Osteocyte (in vitro differentiated cells): ENCODE results near the gene FSTL4. TPM values are rescaled to one million over a fixed set of nuclear protein-coding genes. Genes with fewer than 3 reads are reported as not detected.

ENCODE experiments used
- DNase-seq: peaks from one replicate; pipeline ENCODE4 v3.0.0; 2021; ENCODE audit warnings: mixed read lengths; ENCODE audit not compliant: unreplicated experiment; ENCODE audit errors: extremely low spot score
- H3K27ac Mint-ChIP-seq: one replicate; pipeline ENCODE4 v1.8.0; 2021; ENCODE audit warnings: mild to moderate bottlenecking, mixed read lengths; ENCODE audit not compliant: unreplicated experiment
- H3K27me3 Mint-ChIP-seq: one replicate; pipeline ENCODE4 v1.8.0; 2021; ENCODE audit warnings: mixed read lengths; ENCODE audit not compliant: unreplicated experiment
- H3K36me3 Mint-ChIP-seq: one replicate; pipeline ENCODE4 v1.8.0; 2021; ENCODE audit warnings: mixed read lengths; ENCODE audit not compliant: unreplicated experiment
- H3K4me1 Mint-ChIP-seq: one replicate; pipeline ENCODE4 v1.8.0; 2021; ENCODE audit warnings: mixed read lengths; ENCODE audit not compliant: unreplicated experiment
- H3K4me3 Mint-ChIP-seq: one replicate; pipeline ENCODE4 v1.8.0; 2021; ENCODE audit warnings: mild to moderate bottlenecking, moderate library complexity, mixed read lengths; ENCODE audit not compliant: unreplicated experiment
- H3K9me3 Mint-ChIP-seq: one replicate; pipeline ENCODE4 v1.8.0; 2021; ENCODE audit warnings: mixed read lengths; ENCODE audit not compliant: unreplicated experiment
- total RNA-seq: library from RNA; stranded (reverse); gene quantifications from 2 replicates; pipeline ENCODE4 v1.2.1, GENCODE V29; 2021
- TF ChIP-seq, protein P1 (sequence below): fragments of 200-600 bp; sonication (generic); IDR thresholded peaks from 2 replicates; pipeline ENCODE4 v1.5.0; 2021; ENCODE audit warnings: antibody characterized with exemption, mild to moderate bottlenecking, moderate library complexity

Gene FSTL4
- total RNA-seq, 1 donor from 2014 or later, result not detected

- Mint-ChIP-seq H3K4me3 (no peak overlapping the region), H3K4me1 (no peaks in the 10 kb centered on the region), H3K27ac (no peak overlapping the region), H3K36me3 (no peaks in the 10 kb centered on the region), H3K9me3 (no peaks in the 10 kb centered on the region), H3K27me3 (no peaks in the 10 kb centered on the region)
- no peak for DNase-seq
- TF ChIP-seq, protein P1, sequence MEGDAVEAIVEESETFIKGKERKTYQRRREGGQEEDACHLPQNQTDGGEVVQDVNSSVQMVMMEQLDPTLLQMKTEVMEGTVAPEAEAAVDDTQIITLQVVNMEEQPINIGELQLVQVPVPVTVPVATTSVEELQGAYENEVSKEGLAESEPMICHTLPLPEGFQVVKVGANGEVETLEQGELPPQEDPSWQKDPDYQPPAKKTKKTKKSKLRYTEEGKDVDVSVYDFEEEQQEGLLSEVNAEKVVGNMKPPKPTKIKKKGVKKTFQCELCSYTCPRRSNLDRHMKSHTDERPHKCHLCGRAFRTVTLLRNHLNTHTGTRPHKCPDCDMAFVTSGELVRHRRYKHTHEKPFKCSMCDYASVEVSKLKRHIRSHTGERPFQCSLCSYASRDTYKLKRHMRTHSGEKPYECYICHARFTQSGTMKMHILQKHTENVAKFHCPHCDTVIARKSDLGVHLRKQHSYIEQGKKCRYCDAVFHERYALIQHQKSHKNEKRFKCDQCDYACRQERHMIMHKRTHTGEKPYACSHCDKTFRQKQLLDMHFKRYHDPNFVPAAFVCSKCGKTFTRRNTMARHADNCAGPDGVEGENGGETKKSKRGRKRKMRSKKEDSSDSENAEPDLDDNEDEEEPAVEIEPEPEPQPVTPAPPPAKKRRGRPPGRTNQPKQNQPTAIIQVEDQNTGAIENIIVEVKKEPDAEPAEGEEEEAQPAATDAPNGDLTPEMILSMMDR, result no peak
Measured at GRCh38 chr5:133228316-133228715, 384.0 kb downstream of the FSTL4 start.

DNA sequence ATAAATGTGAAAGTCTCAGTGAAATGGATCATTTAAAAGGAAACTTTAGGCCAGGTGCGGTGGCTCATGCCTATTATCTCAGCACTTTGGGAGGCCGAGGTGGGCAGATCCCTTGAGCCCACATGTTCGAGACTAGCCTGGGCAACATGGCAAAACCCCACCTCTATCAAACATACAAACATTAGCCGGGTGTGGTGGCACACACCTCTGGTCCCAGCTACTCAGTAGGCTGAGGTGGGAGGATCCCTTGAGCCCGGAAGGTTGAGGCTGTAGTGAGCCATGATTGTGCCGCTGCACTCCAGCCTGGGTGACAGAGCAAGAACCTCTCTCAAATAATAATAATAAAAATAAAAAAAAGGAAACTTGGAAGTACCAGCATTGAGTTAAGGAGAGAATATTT, 384.4 kb downstream of the FSTL4 start:
- Mint-ChIP-seq H3K4me1 (peaks cover 2% of the 10 kb centered on the region), H3K4me3 (no peak overlapping the region), H3K27ac (no peak overlapping the region), H3K27me3 (no peaks in the 10 kb centered on the region), H3K36me3 (no peaks in the 10 kb centered on the region), H3K9me3 (no peaks in the 10 kb centered on the region)
- TF ChIP-seq, protein P1, result no peak
- DNase-seq, result no peak

DNA sequence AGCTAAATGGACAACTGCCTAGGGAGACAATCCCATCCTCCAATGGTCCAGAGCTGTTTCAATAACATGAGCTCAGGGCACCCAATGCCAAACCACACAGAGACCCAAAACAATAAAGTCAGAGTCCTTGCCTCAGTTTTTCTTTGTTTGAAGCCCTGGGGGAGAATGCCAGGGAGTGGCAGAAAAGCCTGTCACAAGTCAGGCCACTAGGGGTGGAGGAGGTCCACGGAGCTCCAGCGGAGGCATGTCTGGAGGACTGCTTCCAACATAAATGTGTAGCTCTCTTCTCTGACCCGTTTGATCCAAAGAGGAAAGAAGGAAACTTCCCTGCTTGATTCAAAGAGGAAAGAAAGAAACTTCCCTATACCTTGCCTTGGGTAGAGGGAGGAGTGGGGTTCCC, 385.3 kb downstream of the FSTL4 start:
- TF ChIP-seq, protein P1, result no peak
- peaks cover 10% of the 10 kb centered on the region for H3K4me1 Mint-ChIP-seq
- H3K27me3 Mint-ChIP-seq, result no peaks in the 10 kb centered on the region
- no peak for DNase-seq
- no peak overlapping the region for H3K4me3 Mint-ChIP-seq
- no peaks in the 10 kb centered on the region for H3K36me3 Mint-ChIP-seq
- no peaks in the 10 kb centered on the region for H3K9me3 Mint-ChIP-seq
- no peak overlapping the region for H3K27ac Mint-ChIP-seq

DNA sequence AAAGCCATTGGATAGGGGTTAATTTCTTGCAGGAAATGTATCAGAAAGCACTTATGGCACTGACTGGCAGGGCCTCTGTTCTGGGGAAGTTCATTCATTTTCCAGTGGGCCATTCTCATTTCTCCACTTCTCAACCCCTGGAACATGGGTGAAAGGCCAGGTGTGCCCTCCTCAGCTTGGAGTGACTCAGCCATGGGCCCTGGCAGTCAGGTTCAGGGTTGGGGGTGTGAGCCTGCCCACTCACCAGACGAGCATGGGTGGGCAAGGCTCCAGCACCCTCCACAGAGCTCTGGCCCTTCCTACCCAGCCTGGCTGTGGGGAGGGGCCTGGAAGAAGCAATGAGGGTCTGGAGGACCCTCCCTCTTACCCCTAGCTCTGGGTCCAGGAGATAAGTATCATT, 386.2 kb downstream of the FSTL4 start:
- Mint-ChIP-seq H3K4me1 (peaks cover 15% of the 10 kb centered on the region), H3K27me3 (no peaks in the 10 kb centered on the region), H3K4me3 (no peak overlapping the region), H3K9me3 (no peaks in the 10 kb centered on the region), H3K27ac (no peak overlapping the region), H3K36me3 (no peaks in the 10 kb centered on the region)
- TF ChIP-seq, protein P1, result no peak
- no peak for DNase-seq

DNA sequence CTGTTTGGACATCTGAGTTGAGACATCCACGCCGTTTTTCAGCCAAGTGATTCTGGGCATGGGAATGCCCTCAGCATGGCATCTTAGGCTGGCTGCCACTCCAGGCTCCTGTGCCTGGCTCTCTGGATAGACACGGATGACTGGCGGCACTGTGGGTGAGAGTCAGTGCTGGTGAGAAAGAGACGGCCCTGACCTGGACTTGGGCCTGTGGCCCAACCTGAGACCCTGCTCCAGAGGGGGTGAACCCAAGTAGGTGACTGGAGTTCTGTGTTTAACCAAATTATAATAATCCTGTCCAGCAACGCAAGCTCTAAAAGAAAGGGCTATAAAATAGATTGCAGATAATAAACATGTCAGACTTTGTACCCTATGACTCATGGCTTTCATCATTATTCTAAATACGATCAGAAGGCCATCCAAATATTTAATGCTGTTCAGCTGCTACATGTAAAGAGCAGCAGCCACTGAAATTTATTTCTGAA, 386.6 kb downstream of the FSTL4 start:
- TF ChIP-seq, protein P1, result no peak
- H3K9me3 Mint-ChIP-seq, result no peaks in the 10 kb centered on the region

More for the DNA sequence above, 386.6 kb downstream of the FSTL4 start:
- Mint-ChIP-seq H3K4me1 (peaks cover 19% of the 10 kb centered on the region), H3K4me3 (no peak overlapping the region), H3K27me3 (no peaks in the 10 kb centered on the region), H3K27ac (no peak overlapping the region), H3K36me3 (no peaks in the 10 kb centered on the region)
- no peak for DNase-seq
